GM12892 (cell line): ENCODE results near the gene EFS.
"Not testable (repeated sequence)": the region's sequence is repeated elsewhere in the genome, so short reads cannot be mapped to it uniquely, and the experiment has no call there.

Experiments used
- POLR2A ChIP-seq: IDR thresholded peaks from 2 replicates; pipeline ENCODE4 v1.6.1; 2011; ENCODE audit warnings: low read depth, low read length, control low read depth
- POLR2AphosphoS5 ChIP-seq: IDR thresholded peaks from 2 replicates; pipeline ENCODE4 v1.6.1; 2011; ENCODE audit warnings: low read depth, low read length, control low read depth
- TAF1 ChIP-seq: IDR thresholded peaks from 2 replicates; pipeline ENCODE4 v1.6.1; 2011; ENCODE audit warnings: low read depth, mild to moderate bottlenecking, control low read depth, low read length, borderline replicate concordance

GRCh38 chr14:23386266-23386657 lies 21.3 kb upstream of the EFS start:
- TF ChIP-seq POLR2A, POLR2AphosphoS5, TAF1: not testable (repeated sequence)
